Sciatic nerve (tissue), 2 donors: ENCODE measurements around the gene SHC3. TPM values are rescaled to one million over a fixed set of nuclear protein-coding genes. Genes with fewer than 3 reads are reported as not detected.

ENCODE experiments used
- ATAC-seq: fragments of 200-7000 bp; cut with Tn5 transposase; one replicate; pipeline ENCODE4 v1.9.1; 2020; ENCODE audit warnings: mild to moderate bottlenecking, moderate library complexity
- DNase-seq: peaks from one replicate; pipeline ENCODE4 v3.0.0-alpha.2; 2020; ENCODE audit warnings: low spot score
- intact Hi-C: fragments of 100-400 bp; cut with DNase I; formaldehyde crosslinking; loops from one replicate; pipeline ENCODE4 v1.14.2; 2022
- total RNA-seq: library from RNA; stranded (reverse); fragmentation: NEBNext Ultra II Directional; extraction: Animal tissue kit (Norgen Biotek cat#: 25700); gene quantifications from one replicate; pipeline ENCODE4 v1.2.1, GENCODE V29; 2021
- donor health status: DM: no; HTN: no; CAD: no.
- donor health status: DM: no; HTN: no; CAD: no.

The SHC3 gene
- total RNA-seq, 1 donor from 2014 or later: 5.3 TPM

DNA sequence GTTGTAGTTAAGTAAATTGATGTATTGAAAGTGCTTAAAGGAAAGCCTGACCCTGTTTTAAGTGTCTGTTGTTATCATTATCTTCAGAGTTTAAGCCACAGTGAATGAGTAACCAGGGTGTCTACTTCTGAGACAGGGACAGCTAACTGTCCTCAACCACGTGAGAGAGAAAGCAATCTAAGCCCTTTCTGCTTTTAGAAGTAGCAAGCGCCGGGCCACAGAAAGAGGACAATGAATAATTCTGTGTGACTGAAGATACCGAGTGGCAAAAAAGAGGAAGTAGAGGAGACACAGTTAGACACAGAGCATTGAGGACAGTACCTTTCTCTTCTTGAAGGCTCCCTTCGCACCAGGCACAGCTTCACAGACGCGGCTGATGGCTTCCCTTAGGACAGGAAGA lies 101.1 kb downstream of the SHC3 start:
- ATAC-seq (no peak), DNase-seq (no peak)
- intact Hi-C loops: no loop called here

DNA sequence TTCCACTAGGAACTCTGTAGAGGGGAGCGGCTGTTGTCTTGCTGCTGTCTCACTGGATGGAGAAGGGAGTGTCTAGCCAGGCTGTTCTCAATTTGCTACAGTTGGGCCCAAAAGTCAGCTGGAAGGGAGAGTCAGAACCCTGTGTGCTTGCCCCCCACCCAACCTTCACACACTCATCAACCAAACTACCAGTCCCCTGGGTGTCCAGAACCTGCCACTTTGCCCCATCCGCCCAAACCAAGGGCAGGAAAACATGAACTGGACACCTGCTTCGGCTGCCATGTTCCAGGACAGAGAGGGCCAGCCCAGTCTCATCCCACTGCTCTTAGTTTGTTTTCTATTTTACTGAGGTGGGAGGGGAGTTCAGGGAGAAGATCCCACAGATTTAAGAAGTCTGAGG lies 105.2 kb downstream of the SHC3 start:
- intact Hi-C loops: no loop called here
- DNase-seq: no peak
- ATAC-seq: no peak

DNA sequence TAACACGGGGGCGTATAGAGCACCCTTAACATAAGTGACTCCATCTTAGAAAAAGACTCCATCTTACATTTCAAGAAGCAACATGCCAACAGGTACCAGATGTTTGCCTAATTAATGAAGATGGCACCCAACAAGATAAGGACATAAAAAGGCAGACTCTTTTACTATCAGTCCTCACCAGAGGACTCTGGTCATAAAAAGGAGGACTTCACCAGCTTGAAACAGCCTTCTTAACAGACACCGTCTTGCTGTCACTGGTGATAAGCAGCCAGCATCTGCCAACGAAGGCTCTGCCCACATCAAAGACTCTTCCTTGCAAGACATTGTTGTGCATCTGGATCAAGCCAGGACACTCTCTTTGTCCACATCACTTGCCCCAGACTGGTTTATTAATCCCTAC lies 107.0 kb downstream of the SHC3 start:
- intact Hi-C loops: no loop called here
- DNase-seq (no peak), ATAC-seq (no peak)

DNA sequence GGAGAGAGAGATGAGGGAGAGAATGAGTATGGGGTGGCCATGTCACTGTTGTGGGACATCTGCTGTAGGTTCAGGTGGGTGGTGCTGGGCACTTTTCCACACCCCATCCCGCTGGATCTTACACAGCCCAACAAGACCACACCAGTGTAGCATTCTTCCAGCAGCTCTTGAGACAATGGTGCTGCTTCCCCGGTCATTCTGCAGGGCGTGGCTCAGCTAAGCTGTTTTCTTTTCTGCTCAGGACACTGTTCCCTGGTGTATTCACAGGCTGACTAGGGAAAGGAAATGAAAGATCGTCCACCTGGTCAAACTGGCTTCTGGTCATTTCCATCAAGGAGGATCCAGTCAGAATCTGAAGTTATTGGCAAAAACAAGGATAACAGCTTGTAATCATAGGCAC lies 111.8 kb downstream of the SHC3 start:
- no peak for ATAC-seq
- DNase-seq: no peak
- intact Hi-C loops: no loop called here

DNA sequence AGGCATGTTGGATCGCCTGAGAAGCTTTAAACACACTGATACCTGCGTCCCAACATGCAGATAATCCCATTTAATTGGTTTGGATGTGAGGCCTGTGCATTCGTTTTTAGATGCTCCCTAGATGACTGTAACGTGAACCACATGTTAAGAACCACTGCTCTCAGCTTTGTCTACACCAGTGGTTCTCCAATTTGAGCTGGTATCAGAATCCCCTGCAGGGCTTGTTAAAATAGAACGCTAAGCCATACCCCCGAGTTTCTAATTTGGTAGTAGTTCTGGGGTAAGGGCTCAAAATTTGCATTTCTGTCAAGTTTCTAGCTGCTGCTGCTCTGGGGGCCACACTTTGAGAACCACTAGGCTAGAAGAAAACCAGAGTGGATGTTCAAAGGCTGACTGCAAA lies 112.7 kb downstream of the SHC3 start:
- intact Hi-C loops: no loop called here
- no peak for ATAC-seq
- no peak for DNase-seq

DNA sequence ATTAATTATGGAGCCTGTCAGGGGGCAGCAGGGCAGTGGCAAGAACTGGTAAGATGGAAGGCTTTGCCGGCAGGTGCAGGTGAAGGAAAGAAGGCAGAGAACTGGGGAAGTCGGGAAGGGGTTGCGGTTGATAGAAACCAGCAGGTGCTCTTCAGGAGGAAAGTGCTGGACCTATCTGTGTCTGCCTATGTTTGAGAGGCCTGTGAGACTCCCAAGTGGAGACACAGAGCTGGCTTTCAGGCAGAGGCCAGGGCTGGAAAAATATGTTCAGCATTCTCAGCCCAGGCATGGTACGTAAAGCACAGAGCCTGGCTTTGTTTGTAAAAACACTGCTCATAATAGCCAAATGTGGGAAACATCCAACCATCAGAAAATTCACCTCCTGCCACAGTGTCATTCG lies 117.8 kb downstream of the SHC3 start:
- intact Hi-C loops: no loop called here
- DNase-seq: no peak
- no peak for ATAC-seq

DNA sequence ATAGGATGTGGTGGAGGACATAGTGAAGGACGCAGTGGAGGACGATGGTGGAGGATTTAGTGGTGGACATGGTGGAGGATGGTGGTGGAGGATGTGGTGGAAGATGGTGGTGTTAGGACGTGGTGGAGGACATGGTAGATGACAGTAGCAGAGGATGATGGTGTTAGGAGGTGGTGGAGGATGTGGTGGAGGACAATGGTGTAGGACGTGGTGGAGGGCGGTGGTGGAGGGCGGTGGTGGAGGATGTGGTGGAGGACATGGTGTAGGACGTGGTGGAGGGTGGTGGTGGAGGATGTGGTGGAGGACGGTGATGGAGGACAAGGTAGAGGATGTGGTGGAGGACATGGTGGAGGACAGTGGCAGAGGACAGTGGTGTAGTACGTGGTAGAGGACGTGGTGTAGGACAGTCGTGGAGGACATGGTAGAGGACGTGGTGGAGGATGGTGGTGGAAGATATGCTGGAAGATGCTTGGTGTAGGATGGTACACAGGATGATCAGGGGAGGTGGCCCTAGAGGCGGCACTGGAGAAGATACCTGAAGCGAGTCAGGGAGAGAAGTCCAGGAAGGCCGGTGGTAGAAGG lies 118.6 kb downstream of the SHC3 start:
- ATAC-seq: no peak
- intact Hi-C loops: no loop called here
- DNase-seq: no peak

DNA sequence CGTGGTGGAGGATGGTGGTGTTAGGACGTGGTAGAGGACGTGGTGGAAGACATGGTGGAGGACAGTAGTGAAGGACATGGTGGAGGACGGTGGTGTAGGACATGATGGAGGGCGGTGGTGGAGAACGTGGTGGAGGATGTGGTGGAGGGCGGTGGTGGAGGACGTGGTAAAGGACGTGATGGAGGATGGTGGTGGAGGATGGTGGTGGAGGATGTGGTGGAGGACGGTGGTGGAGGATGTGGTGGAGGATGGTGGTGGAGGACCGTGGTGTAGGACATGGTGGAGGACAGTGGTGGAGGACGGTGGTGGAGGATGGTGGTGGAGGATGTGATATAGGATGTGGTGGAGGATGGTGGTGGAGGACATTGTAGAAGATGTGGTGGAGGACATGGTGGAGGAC lies 119.7 kb downstream of the SHC3 start:
- intact Hi-C loops: no loop called here
- no peak for DNase-seq
- ATAC-seq: no peak

DNA sequence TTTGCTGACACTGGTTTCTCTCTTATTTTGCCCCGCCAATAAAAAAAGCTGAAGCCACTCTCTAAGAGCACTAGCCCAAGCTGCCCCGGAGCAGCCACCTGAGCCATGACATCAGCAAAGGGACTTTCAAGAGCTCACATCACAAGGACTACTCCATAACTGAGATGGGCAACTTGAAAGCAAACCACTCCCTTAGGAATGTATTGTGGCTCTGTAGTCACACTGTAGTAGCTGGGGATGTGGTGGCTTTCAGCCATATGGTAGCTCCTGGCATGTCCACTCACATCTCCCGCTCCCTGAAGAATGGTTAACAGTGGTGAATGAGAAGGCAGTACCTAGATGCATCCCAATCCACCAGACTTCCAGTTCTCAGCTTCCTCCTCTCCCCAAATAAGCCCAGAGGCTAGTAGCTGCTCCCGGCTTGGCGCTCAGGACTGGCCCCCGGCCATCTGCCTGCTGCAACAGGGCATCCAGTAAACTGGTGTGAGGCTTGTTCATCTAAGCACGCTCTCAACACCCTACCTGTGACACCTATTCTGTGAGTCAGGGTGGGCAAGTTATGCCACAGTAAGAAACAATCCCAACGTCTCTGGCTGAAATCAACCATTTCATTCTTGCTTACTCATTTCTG lies 123.6 kb downstream of the SHC3 start:
- intact Hi-C loops: no loop called here
- ATAC-seq: no peak

DNA sequence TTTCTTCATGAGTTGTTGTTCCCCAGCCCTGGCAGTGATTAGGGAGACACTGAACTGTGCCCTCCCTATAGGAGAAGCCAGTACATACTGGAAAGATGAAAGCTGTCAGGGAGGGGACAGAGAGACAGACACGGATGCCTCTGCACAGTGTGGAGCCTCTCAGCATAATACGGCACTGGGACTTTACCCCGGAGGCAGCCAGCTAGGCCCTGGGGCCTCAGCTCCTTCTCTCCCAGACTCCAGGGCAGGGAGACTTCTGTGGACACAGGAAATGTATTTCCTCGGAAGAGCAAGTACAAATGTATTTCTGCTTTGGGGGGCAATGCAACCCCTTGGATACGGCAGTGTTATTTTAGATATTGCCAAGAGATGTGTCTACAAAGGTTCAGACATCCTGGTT lies 125.3 kb downstream of the SHC3 start:
- intact Hi-C loops: no loop called here
- ATAC-seq: no peak
- DNase-seq: no peak

More for the DNA sequence above, 123.6 kb downstream of the SHC3 start:
- DNase-seq: no peak

DNA sequence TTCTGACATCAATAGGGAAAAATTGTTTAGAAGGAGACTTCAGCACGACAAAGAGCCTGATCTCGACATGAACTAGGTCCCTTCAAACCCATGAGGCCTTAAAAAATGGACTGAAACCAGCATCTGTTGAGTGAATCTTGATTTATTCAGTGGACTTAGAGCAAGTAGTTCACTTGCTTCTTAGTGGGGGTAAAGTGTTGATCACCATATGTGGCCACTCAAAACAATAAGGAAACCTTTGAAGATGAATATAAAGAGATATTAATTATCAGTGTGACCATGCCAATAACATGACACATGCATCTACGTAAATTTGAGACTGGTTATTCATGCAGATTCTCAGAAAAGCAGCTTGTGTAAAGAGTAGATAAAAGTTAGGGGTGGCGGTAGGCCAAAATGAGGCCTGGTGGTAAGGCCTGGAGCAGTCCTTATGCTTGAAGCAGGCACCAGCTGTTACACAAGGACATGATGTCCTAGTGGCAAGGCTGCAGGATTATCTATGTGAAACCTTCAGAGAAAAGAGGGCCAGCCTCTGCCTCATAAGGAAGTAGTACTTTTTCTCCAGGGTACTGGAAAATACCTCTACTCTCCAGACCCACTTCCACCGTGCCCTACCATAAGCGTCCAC lies 126.0 kb downstream of the SHC3 start:
- ATAC-seq: no peak
- intact Hi-C loops: no loop called here
- no peak for DNase-seq

DNA sequence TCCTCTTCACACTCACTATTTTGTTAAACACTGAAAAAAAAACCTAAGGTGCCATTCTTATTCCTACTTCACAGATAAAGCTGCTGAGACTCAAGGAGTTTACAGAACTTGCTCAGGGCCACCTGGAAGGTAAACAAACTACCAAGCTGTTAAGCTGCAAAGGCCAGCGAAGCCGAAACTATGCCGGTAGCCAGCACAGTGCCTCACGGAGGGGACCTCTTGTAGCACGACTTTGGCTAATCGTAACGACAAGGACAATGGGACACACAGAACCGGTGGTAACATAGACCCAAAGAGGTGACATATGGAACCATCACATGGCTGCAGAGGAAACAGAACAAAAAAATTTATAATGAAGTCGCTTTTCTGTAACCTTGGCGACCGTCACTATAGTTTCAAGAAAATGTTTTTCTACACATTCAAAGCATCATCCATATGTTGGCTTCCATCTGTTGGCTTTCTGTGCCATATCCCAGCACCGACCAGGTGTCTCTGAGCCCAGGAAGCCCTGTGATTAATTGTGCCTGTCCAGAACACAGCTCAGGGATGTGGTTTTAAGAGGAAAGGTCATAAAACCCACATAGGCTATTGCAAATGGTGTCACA lies 127.1 kb downstream of the SHC3 start:
- intact Hi-C loops: no loop called here
- ATAC-seq (no peak), DNase-seq (no peak)

DNA sequence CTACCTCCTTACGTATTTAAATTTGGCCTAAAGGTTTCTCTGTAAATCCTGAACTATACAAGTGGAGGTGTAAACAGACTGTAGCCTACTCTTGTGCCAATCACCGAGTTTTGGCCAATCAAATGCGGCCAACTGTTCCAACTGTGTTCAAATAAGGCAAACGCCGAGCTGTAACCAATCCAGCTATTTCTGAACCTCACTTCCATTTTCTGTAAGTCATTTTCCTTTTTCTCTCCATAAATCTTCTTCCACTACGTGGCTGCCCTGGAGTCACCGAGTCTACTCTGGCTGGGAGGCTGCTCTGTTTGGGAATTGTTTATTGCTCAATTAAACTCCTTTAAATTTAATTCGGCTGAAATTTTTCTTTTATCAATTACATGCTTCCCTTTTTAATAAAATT lies 129.0 kb downstream of the SHC3 start:
- intact Hi-C loops: no loop called here
- DNase-seq: no peak
- no peak for ATAC-seq

DNA sequence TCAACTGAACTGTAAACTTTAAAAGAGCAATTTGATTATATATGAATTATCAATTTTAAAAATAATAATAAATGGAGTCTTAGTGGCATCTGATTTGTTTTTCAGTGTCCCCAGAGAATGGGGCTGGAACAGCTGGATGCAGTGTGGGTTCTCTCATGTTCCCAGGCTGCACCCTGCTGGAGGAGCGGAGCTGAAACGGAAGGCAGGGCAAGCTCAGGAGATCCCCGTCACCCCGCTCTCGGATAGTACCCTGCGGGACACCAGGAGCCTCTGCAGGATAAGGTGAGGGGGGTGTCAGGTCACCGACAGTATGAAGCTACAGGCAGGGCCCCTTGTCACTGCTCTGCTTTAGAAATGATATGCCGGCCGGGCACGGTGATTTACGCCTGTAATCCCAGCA lies 130.0 kb downstream of the SHC3 start:
- ATAC-seq (no peak), DNase-seq (no peak)
- intact Hi-C loops: no loop called here

DNA sequence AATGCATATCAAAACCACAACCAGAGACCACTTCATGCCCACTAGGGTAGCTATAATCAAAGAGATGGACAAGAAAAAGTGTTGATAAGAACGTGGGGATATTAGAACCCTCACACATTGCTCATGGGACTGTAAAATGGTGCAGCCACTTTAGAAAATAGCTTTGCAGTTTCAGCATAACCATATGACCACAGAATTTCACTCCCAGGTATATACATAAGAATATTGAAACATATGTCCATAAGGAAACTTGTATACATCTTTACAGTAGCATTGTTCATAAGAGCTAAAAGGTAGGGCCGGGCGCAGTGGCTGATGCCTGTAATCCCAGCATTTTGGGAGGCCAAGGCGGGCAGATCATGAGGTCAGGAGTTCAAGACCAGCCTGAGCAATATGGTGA lies 131.0 kb downstream of the SHC3 start:
- no peak for DNase-seq
- intact Hi-C loops: no loop called here
- ATAC-seq: no peak

DNA sequence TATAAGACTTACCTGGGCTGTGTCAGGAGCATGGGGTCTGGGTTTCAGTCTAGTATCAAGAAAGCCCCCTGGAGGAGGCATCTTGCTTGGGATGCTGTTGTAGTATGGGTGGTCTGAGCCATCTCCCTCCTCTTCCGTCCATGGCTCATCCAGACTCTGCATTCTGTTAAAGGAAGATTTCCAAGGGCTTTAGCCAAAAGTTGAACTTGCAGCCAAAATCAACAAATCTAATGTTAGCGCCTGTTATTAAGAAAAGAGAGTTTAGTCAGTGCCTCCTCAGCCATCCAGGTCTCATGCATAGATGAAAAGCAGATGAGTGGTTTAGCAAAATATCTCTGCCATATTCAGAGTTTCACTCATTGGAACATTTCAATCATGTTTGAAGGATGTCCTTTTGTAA lies 131.8 kb downstream of the SHC3 start:
- DNase-seq: no peak
- peak; percentile 94 for ATAC-seq
- intact Hi-C loops: no loop called here

DNA sequence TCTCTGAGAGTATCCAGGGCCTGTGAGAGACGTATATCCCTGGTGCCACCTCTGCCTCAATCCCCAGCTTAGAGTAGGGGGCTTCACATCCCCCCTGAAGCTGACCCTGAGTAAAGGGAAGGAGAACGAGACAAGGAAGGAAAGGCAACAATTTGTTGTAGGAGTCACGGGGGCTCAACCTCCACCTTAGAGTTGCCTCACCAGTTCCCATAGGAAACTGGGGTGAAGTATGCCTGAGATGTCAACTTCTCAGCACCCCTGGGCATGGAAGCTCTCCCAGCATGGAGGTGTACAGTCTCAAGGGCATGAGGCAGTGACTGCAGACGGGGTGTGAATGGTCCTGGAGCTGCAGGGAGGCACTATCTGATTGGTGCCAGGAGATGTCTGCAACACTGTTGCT lies 133.7 kb downstream of the SHC3 start:
- ATAC-seq (no peak), DNase-seq (no peak)
- intact Hi-C loops: no loop called here

DNA sequence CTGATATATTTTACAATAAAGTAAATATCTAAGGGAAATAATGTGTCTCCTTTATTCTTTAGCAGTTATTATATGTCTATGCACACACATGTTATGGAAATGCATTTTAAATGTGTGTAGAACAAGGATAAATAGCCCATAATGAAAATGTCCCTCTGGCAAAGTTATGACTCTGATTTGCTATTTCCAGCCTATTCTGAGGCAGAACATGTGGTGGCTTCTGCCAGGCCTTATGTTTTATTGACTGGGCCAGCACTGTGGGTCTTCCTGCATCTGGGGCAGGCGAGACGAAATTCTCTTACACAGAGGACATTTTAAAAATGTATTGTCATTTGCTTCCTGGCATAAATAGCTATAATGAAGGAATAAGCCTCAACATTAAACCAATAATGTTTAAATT lies 134.5 kb downstream of the SHC3 start:
- intact Hi-C loops: no loop called here
- ATAC-seq: no peak
- DNase-seq: no peak

DNA sequence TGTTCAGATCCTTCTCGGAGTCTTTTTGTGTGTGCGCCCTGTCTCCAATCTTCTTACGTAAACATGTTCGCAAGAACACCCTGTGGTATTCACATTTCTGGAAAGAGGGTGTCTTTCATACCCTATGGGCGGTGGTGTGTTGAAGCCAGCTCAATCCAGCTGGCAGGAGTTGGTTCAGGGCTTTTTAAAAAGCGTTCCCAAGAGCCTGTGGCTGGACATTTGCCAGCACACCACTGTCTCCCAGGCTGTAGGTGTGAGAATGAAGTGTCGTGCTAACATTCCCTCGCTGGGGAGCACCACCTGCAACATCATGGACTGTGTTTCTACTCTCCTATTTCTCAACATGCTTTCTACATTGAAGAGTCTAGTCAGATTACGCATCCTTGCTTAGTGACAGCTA lies 135.6 kb downstream of the SHC3 start:
- intact Hi-C loops: no loop called here
- no peak for DNase-seq
- no peak for ATAC-seq

DNA sequence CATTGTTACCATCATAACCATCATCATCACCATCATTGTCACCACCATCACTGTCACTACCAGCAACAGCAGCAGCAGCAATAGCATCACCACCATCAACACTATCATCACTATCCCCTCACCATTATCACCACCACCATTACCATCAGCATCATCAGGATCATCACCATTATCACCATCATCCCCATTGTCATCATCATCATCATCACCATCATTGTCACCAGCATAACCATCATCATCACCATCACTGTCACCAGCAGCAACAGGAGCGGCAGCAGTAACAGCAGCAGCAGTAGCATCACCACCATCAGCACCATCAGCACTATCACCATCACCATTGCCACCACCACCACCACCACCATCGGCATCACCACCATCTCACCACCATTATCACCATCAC lies 139.0 kb downstream of the SHC3 start:
- no peak for DNase-seq
- no peak for ATAC-seq

DNA sequence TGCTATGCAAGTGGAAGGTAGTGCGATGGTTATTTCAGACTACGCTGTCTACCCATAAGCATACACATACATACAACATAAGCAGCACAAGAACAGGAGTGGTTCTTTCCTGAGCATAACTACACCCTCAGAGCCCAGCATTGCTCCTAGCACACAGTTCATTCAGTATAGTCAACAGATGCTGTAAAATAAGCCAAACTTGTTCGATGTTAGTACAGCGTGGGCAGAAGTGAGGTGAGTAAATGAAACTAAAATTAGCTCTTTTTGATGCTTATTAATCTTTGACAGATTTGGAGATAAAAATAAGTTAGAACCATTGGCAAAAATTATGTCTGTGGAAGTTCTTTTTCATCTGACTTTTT lies 139.5 kb downstream of the SHC3 start:
- ATAC-seq (peak; percentile 21), DNase-seq (no peak)
- intact Hi-C loops: no loop called here

More for the DNA sequence above, 139.0 kb downstream of the SHC3 start:
- intact Hi-C loops: no loop called here
